HepG2 (cell line): ENCODE measurements around the gene USP7. TPM values are rescaled to one million over a fixed set of nuclear protein-coding genes. Genes with fewer than 3 reads are reported as not detected.

Experiments
- CHCHD3 ChIP-seq: sonication (generic); formaldehyde crosslinking; IDR thresholded peaks from 2 replicates; pipeline ENCODE4 v1.8.0; 2022; ENCODE audit warnings: mild to moderate bottlenecking, missing genetic modification reagents, moderate library complexity
- FOSL1 ChIP-seq: sonication (generic); formaldehyde crosslinking; IDR thresholded peaks from 2 replicates; pipeline ENCODE4 v1.9.0; 2021; ENCODE audit warnings: missing genetic modification reagents, borderline replicate concordance
- KDM1A ChIP-seq: IDR thresholded peaks from 2 replicates; pipeline ENCODE4 v1.6.1; 2016; ENCODE audit warnings: missing compliant biosample characterization
- MTF2 ChIP-seq: sonication (generic); formaldehyde crosslinking; IDR thresholded peaks from 2 replicates; pipeline ENCODE4 v1.5.0; 2020; ENCODE audit warnings: missing genetic modification reagents, borderline replicate concordance
- ZNF124 ChIP-seq: sonication (generic); formaldehyde crosslinking; IDR thresholded peaks from 2 replicates; pipeline ENCODE4 v1.4.0; 2020; ENCODE audit warnings: missing genetic modification reagents
- ZNF589 ChIP-seq: sonication (generic); formaldehyde crosslinking; conservative IDR thresholded peaks from 2 replicates; pipeline ENCODE4 v1.8.0; 2022; ENCODE audit warnings: mild to moderate bottlenecking, moderate library complexity, missing genetic modification reagents
- ZNF816 ChIP-seq: sonication (generic); formaldehyde crosslinking; IDR thresholded peaks from 2 replicates; pipeline ENCODE4 v1.8.0; 2022; ENCODE audit warnings: missing genetic modification reagents, mild to moderate bottlenecking, borderline replicate concordance
- ZNF883 ChIP-seq: sonication (generic); formaldehyde crosslinking; IDR thresholded peaks from 2 replicates; pipeline ENCODE4 v1.5.1; 2020; ENCODE audit warnings: mild to moderate bottlenecking, missing genetic modification reagents; ENCODE audit errors: not compliant biosample characterization
- polyA plus RNA-seq, 8 experiments: library from polyadenylated mRNA; depleted of rRNA in 3 of 8; stranded (reverse) in 7 of 8; unstranded in 1 of 8; fragments of >200 nt; fragmentation: Illumina TruSeq in 4 of 8; extraction: Trizol in 4 of 8; gene quantifications; 2 replicates each; pipeline versions ENCODE4 v1.2.1 to v1.2.3, GENCODE V29; 2011 to 2016; ENCODE audit warnings: low read depth in 4 of 8, missing spikeins in 1 of 8, mixed read lengths in 1 of 8; ENCODE audit not compliant: insufficient read depth in 1 of 8
- total RNA-seq, 5 experiments: library from RNA; depleted of rRNA; stranded (reverse); fragments of >200 nt; fragmentation: Illumina TruSeq; extraction: Trizol; gene quantifications; 2 replicates each; pipeline ENCODE4 v1.2.3, GENCODE V29; 2016; ENCODE audit warnings: low read depth in 1 of 5
- TF ChIP-seq, protein P1 (sequence below): sonication (generic); formaldehyde crosslinking; IDR thresholded peaks from 2 replicates; pipeline ENCODE4 v1.4.0; 2020; ENCODE audit warnings: missing genetic modification reagents, mild to moderate bottlenecking, borderline replicate concordance
- TF ChIP-seq, protein P2 (sequence below): sonication (generic); formaldehyde crosslinking; IDR thresholded peaks from 2 replicates; pipeline ENCODE4 v1.4.0; 2020; ENCODE audit warnings: mild to moderate bottlenecking, low read depth, missing genetic modification reagents
- TF ChIP-seq, protein P3 (sequence below): sonication (generic); formaldehyde crosslinking; IDR thresholded peaks from 2 replicates; pipeline ENCODE4 v1.8.0; 2022; ENCODE audit warnings: missing genetic modification reagents, mild to moderate bottlenecking, moderate library complexity, borderline replicate concordance
- TF ChIP-seq, protein P4 (sequence below): sonication (generic); formaldehyde crosslinking; IDR thresholded peaks from 2 replicates; pipeline ENCODE4 v1.4.0; 2020; ENCODE audit warnings: missing genetic modification reagents
- TF ChIP-seq, protein P5 (sequence below): sonication (generic); formaldehyde crosslinking; IDR thresholded peaks from 2 replicates; pipeline ENCODE4 v1.8.1; 2023; ENCODE audit warnings: missing genetic modification reagents, mild to moderate bottlenecking, borderline replicate concordance

USP7 gene
- total and polyA plus RNA-seq, 2 of the 13 experiments (the other 11 are each of a cell fraction or from before 2014, with no cell fraction given) = 52.5 to 173 TPM

DNA sequence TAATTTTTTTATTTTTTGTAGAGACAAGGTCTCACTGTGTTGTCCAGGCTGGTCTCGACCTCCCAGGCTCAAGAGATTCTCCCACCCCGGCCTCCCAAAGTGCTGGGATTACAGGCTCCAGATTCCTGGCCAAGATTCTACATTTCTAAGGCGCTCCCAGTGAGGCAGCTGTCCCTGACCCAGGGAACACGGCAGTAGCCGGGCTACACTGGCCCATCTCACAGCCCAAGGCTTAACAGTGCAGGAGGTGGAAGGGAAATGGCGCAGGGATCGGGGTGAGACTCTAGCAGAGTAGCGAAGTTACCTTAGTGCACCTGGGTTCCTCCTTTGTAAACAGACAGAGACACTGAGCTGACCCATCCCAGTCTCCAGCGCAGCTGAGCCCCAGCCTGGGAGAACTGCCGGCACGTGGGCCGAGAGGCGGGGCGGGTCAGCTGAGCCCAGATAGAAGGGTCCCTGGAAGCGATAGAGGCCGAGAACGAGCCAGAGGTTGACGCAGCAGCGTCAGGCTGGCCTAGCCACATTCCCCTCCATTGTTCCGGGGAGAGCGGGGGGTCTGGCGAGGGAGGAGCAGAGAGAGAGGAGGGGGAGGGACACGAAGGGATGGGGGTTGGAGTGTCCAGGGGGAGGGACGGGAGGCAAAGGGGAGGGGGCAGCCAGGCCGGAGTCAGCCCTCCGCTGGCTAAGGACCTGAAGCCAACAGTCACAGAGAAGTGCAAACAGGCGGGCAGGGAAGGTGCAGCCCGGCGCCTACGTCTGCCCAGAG lies 97.4 kb downstream of the USP7 start (continued):
- TF ChIP-seq CHCHD3 (CRISPR knock-in tag) (peak; percentile 50; the same call in 1 of the 2 replicates), KDM1A (CRISPR knock-in tag) (0 out of 2 replicates have a peak, but pooled peaks have one; percentile 52), FOSL1 (CRISPR knock-in tag) (no peak), MTF2 (no peak), ZNF883 (peak; percentile 22), ZNF589 (CRISPR knock-in tag) (no peak), ZNF124 (CRISPR knock-in tag) (no peak), ZNF816 (no peak)
- TF ChIP-seq, protein P1, sequence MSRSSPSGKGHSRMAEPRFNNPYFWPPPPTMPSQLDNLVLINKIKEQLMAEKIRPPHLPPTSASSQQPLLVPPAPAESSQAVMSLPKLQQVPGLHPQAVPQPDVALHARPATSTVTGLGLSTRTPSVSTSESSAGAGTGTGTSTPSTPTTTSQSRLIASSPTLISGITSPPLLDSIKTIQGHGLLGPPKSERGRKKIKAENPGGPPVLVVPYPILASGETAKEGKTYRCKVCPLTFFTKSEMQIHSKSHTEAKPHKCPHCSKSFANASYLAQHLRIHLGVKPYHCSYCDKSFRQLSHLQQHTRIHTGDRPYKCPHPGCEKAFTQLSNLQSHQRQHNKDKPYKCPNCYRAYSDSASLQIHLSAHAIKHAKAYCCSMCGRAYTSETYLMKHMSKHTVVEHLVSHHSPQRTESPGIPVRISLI (CRISPR knock-in tag) = no peak
- TF ChIP-seq, protein P2, sequence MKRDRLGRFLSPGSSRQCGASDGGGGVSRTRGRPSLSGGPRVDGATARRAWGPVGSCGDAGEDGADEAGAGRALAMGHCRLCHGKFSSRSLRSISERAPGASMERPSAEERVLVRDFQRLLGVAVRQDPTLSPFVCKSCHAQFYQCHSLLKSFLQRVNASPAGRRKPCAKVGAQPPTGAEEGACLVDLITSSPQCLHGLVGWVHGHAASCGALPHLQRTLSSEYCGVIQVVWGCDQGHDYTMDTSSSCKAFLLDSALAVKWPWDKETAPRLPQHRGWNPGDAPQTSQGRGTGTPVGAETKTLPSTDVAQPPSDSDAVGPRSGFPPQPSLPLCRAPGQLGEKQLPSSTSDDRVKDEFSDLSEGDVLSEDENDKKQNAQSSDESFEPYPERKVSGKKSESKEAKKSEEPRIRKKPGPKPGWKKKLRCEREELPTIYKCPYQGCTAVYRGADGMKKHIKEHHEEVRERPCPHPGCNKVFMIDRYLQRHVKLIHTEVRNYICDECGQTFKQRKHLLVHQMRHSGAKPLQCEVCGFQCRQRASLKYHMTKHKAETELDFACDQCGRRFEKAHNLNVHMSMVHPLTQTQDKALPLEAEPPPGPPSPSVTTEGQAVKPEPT (CRISPR knock-in tag) = no peak
- TF ChIP-seq, protein P3, sequence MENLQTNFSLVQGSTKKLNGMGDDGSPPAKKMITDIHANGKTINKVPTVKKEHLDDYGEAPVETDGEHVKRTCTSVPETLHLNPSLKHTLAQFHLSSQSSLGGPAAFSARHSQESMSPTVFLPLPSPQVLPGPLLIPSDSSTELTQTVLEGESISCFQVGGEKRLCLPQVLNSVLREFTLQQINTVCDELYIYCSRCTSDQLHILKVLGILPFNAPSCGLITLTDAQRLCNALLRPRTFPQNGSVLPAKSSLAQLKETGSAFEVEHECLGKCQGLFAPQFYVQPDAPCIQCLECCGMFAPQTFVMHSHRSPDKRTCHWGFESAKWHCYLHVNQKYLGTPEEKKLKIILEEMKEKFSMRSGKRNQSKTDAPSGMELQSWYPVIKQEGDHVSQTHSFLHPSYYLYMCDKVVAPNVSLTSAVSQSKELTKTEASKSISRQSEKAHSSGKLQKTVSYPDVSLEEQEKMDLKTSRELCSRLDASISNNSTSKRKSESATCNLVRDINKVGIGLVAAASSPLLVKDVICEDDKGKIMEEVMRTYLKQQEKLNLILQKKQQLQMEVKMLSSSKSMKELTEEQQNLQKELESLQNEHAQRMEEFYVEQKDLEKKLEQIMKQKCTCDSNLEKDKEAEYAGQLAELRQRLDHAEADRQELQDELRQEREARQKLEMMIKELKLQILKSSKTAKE = peak; percentile 76
- TF ChIP-seq, protein P4, sequence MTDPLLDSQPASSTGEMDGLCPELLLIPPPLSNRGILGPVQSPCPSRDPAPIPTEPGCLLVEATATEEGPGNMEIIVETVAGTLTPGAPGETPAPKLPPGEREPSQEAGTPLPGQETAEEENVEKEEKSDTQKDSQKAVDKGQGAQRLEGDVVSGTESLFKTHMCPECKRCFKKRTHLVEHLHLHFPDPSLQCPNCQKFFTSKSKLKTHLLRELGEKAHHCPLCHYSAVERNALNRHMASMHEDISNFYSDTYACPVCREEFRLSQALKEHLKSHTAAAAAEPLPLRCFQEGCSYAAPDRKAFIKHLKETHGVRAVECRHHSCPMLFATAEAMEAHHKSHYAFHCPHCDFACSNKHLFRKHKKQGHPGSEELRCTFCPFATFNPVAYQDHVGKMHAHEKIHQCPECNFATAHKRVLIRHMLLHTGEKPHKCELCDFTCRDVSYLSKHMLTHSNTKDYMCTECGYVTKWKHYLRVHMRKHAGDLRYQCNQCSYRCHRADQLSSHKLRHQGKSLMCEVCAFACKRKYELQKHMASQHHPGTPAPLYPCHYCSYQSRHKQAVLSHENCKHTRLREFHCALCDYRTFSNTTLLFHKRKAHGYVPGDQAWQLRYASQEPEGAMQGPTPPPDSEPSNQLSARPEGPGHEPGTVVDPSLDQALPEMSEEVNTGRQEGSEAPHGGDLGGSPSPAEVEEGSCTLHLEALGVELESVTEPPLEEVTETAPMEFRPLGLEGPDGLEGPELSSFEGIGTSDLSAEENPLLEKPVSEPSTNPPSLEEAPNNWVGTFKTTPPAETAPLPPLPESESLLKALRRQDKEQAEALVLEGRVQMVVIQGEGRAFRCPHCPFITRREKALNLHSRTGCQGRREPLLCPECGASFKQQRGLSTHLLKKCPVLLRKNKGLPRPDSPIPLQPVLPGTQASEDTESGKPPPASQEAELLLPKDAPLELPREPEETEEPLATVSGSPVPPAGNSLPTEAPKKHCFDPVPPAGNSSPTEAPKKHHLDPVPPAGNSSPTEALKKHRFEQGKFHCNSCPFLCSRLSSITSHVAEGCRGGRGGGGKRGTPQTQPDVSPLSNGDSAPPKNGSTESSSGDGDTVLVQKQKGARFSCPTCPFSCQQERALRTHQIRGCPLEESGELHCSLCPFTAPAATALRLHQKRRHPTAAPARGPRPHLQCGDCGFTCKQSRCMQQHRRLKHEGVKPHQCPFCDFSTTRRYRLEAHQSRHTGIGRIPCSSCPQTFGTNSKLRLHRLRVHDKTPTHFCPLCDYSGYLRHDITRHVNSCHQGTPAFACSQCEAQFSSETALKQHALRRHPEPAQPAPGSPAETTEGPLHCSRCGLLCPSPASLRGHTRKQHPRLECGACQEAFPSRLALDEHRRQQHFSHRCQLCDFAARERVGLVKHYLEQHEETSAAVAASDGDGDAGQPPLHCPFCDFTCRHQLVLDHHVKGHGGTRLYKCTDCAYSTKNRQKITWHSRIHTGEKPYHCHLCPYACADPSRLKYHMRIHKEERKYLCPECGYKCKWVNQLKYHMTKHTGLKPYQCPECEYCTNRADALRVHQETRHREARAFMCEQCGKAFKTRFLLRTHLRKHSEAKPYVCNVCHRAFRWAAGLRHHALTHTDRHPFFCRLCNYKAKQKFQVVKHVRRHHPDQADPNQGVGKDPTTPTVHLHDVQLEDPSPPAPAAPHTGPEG = peak; percentile 32
- TF ChIP-seq, protein P5, sequence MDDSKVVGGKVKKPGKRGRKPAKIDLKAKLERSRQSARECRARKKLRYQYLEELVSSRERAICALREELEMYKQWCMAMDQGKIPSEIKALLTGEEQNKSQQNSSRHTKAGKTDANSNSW (CRISPR knock-in tag) = 0 out of 2 replicates have a peak, but pooled peaks have one; percentile 26
